ENCODE data around the gene RAD51B.

Gene RAD51B

DNA sequence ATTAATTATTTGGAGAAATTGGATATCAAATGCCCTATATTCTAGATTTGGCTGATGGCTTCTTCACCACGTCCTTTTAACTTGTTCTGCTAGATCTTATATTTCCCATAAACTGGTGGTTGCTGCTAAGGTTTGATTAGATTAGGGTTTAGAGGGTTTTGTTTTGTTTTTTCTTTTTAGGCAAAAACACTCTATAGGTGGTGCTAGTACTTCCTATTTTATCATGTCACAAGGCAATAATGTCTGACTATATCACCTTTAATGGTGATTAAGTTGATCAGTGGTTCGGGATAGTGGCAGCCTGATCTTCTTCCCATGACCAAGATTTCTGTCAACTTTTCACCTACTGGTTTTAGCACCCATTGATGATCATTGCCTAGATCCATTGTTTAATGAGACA is 455.1 kb downstream of the RAD51B start:
- Histone ChIP-seq H3K9me3 (ENCODE audit: control insufficient read depth, insufficient read depth, low read depth, low read length) (no peaks in the 10 kb centered on the region), H3K27ac (ENCODE audit: extremely low read depth, low read depth, low read length) (no peak overlapping the region), H3K4me1 (ENCODE audit: control insufficient read depth, insufficient read depth, low read length) (no peaks in the 10 kb centered on the region), H3K36me3 (ENCODE audit: control insufficient read depth in 2 of 2, insufficient read depth in 1 of 2, low read length in 2 of 2) (no peaks in the 10 kb centered on the region), H3K4me3 (ENCODE audit: low read depth, low read length) (no peak overlapping the region)
- TF ChIP-seq GFI1B (tag by site-specific recombination; IDR thresholded peaks at IDR 0.05) (no peak), MZF1 (tag by site-specific recombination; IDR thresholded peaks at IDR 0.05; ENCODE audit: borderline replicate concordance) (no peak), ZBTB1 (tag by site-specific recombination; IDR thresholded peaks at IDR 0.05) (no peak), OVOL3 (tag by site-specific recombination; IDR thresholded peaks at IDR 0.05) (no peak), ZNF248 (tag by site-specific recombination; IDR thresholded peaks at IDR 0.05) (no peak), HOXD13 (CRISPR knock-in tag; IDR thresholded peaks at IDR 0.05; ENCODE audit: borderline replicate concordance) (no peak), ZNF610 (tag by site-specific recombination; IDR thresholded peaks at IDR 0.05; ENCODE audit: borderline replicate concordance) (no peak), ZNF311 (tag by site-specific recombination; IDR thresholded peaks at IDR 0.05; ENCODE audit: borderline replicate concordance) (no peak), ZSCAN30 (tag by site-specific recombination; IDR thresholded peaks at IDR 0.05) (no peak), ZNF776 (tag by site-specific recombination; IDR thresholded peaks at IDR 0.05; ENCODE audit: borderline replicate concordance) (no peak)
- ChIA-PET CTCF (no interaction called here), POLR2A (interaction anchor here (0.6 kb wide), 1 partner anchor 493 kb away, joined by 3 read pairs; no protein-coding TSS in a partner anchor)

DNA sequence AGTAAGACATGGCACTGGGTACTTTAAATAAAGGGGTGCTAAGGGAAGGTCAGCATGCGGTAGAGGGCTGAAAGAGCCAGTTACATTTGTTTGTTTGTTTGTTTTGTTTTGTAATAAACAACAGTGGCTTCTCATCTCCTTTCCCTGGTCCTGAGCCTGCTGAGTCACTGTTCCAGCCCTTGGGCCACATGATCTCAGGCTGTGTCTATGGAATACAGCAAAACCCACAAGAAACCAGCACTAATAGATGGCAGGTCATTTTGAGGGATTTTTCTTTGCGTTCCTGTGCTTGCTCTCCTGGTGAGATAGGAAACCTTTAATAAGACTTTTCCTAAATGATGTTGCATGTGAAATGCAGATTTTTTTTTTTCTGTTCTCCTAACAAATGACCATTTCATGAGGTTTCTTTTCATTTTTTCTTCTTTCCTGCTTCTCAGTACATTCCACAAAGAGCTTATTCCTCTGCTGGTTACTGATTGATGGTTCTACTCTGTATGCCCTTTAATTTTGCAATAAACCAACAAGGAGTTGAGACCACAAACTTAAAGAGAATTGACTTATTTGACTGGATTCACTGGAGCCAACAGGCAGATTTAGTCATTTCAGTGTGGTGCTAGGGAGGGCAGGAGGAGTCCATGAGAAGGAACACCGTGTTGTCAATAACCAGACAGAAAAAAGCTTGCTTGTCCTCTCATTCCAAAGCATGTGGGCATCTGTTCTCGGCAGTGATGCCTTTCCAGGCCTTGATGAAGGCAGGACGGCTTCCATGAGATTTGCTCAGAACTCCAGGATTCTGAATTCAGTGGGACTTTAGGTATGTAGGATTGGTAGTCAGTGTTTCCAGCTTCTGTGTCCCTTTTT is 459.2 kb downstream of the RAD51B start:
- H3K36me3 ChIP-seq (ENCODE audit: control insufficient read depth in 2 of 2, insufficient read depth in 1 of 2, low read length in 2 of 2): no peaks in the 10 kb centered on the region
- no peaks in the 10 kb centered on the region for H3K4me1 ChIP-seq (ENCODE audit: control insufficient read depth, insufficient read depth, low read length)
- POLR2A ChIA-PET: no interaction called here
- H3K27ac ChIP-seq (ENCODE audit: extremely low read depth, low read depth, low read length): no peak overlapping the region
- CTCF ChIA-PET: no interaction called here
- no peaks in the 10 kb centered on the region for H3K9me3 ChIP-seq (ENCODE audit: control insufficient read depth, insufficient read depth, low read depth, low read length)
- 0 out of 2 replicates have a peak, but pooled peaks have one; percentile 14 for TF ChIP-seq ZNF335 (tag by site-specific recombination; conservative IDR thresholded peaks at IDR 0.05)
- TF ChIP-seq ZNF157 (tag by site-specific recombination; IDR thresholded peaks at IDR 0.05): no peak
- H3K4me3 ChIP-seq (ENCODE audit: low read depth, low read length): no peak overlapping the region

DNA sequence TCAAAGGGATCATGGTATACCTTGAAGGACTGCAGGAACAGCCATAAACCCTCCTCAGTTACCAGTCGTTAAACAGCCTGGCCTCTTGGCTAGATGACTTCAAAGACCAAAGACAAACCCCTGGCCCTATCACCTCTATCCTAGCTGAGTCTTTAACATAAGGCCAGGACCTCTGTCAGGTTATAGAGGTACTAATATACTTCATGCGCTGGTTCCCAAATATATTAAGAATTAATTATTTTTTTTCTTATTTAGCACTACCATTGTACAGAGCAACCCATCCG is 459.8 kb downstream of the RAD51B start:
- Histone ChIP-seq H3K9me3 (ENCODE audit: control insufficient read depth, insufficient read depth, low read depth, low read length) (no peaks in the 10 kb centered on the region), H3K36me3 (ENCODE audit: control insufficient read depth in 2 of 2, insufficient read depth in 1 of 2, low read length in 2 of 2) (no peaks in the 10 kb centered on the region), H3K4me3 (ENCODE audit: low read depth, low read length) (no peak overlapping the region), H3K4me1 (ENCODE audit: control insufficient read depth, insufficient read depth, low read length) (no peaks in the 10 kb centered on the region), H3K27ac (ENCODE audit: extremely low read depth, low read depth, low read length) (no peak overlapping the region)
- TF ChIP-seq GLIS2 (tag by site-specific recombination; IDR thresholded peaks at IDR 0.05) (no peak), ZNF677 (tag by site-specific recombination; IDR thresholded peaks at IDR 0.05) (no peak), ZNF350 (tag by site-specific recombination; IDR thresholded peaks at IDR 0.05) (no peak), ZNF791 (tag by site-specific recombination; IDR thresholded peaks at IDR 0.05) (no peak), ZNF394 (tag by site-specific recombination; IDR thresholded peaks at IDR 0.05; ENCODE audit: borderline replicate concordance) (no peak), REPIN1 (tag by site-specific recombination; IDR thresholded peaks at IDR 0.05; ENCODE audit: low read depth) (no peak), ZBTB17 (tag by site-specific recombination; IDR thresholded peaks at IDR 0.05) (no peak), ZBTB20 (tag by site-specific recombination; IDR thresholded peaks at IDR 0.05) (no peak), ZNF112 (tag by site-specific recombination; IDR thresholded peaks at IDR 0.05) (no peak), YY2 (tag by site-specific recombination; IDR thresholded peaks at IDR 0.05) (no peak), ZNF114 (tag by site-specific recombination; IDR thresholded peaks at IDR 0.05) (no peak)
- ChIA-PET POLR2A (no interaction called here), CTCF (no interaction called here)

Measured in HEK293 (cell line).